ENCODE data around the gene ZNF735.
"Not testable (repeated sequence)": the region's sequence is repeated elsewhere in the genome, so short reads cannot be mapped to it uniquely, and the experiment has no call there.

Gene ZNF735

GRCh38 chr7:64206903-64207302 is at the start of gene ZNF735:
ZNF735 (plus strand) TSS chr7:64207203; CDS start chr7:64207203, 0 bp downstream.
- TF ChIP-seq TOX (CRISPR knock-in tag; IDR thresholded peaks at IDR 0.05; ENCODE audit: borderline replicate concordance), result no peak
- TF ChIP-seq CREB5 (CRISPR knock-in tag; IDR thresholded peaks at IDR 0.05; ENCODE audit: low read depth), result no peak
- TF ChIP-seq POU6F1 (CRISPR knock-in tag; IDR thresholded peaks at IDR 0.05; ENCODE audit: borderline replicate concordance, low read depth), result no peak
- TF ChIP-seq TSHZ2 (CRISPR knock-in tag; IDR thresholded peaks at IDR 0.05), result no peak
- no peak for TF ChIP-seq ARNTL (CRISPR knock-in tag; IDR thresholded peaks at IDR 0.05; ENCODE audit: borderline replicate concordance, low read depth)
- TF ChIP-seq BACH2 (CRISPR knock-in tag; IDR thresholded peaks at IDR 0.05; ENCODE audit: borderline replicate concordance), result no peak
- ATAC-seq, result no peak

- ATAC-seq, result not testable (repeated sequence)
Observed at GRCh38 chr7:64170974-64171373, 36.0 kb upstream of the ZNF735 start.

GRCh38 chr7:64174328-64174727 is 32.7 kb upstream of the ZNF735 start:
- ATAC-seq, result no peak

GRCh38 chr7:64174941-64175340 is 32.1 kb upstream of the ZNF735 start:
- no peak for ATAC-seq
- TF ChIP-seq ARNTL (CRISPR knock-in tag; IDR thresholded peaks at IDR 0.05; ENCODE audit: borderline replicate concordance, low read depth) (no peak), RARB (CRISPR knock-in tag; IDR thresholded peaks at IDR 0.05) (no peak), GLIS3 (CRISPR knock-in tag; IDR thresholded peaks at IDR 0.05) (no peak), CREB5 (CRISPR knock-in tag; IDR thresholded peaks at IDR 0.05; ENCODE audit: low read depth) (no peak), ZNF70 (CRISPR knock-in tag; IDR thresholded peaks at IDR 0.05) (no peak), OSR1 (CRISPR knock-in tag; IDR thresholded peaks at IDR 0.05) (no peak), SNAI2 (CRISPR knock-in tag; IDR thresholded peaks at IDR 0.05) (no peak), BACH2 (CRISPR knock-in tag; IDR thresholded peaks at IDR 0.05; ENCODE audit: borderline replicate concordance) (no peak), POU6F1 (CRISPR knock-in tag; IDR thresholded peaks at IDR 0.05; ENCODE audit: borderline replicate concordance, low read depth) (no peak), ZNF565 (CRISPR knock-in tag; conservative IDR thresholded peaks at IDR 0.05; ENCODE audit: low read depth) (no peak), TSHZ2 (CRISPR knock-in tag; IDR thresholded peaks at IDR 0.05) (no peak), CSDC2 (CRISPR knock-in tag; IDR thresholded peaks at IDR 0.05) (no peak)

More at GRCh38 chr7:64174328-64174727, 32.7 kb upstream of the ZNF735 start:
- TF ChIP-seq OSR1 (CRISPR knock-in tag; IDR thresholded peaks at IDR 0.05) (no peak), RARB (CRISPR knock-in tag; IDR thresholded peaks at IDR 0.05) (no peak), ZC3H10 (CRISPR knock-in tag; IDR thresholded peaks at IDR 0.05) (no peak)
